SK-N-SH (cell line): Measurements from ENCODE around the gene LARGE1.

Source experiments
- EP300 ChIP-seq, 2 experiments: IDR thresholded peaks; 2 replicates each; pipeline versions ENCODE4 v1.4.0 to v1.6.1; 2012; ENCODE audit warnings: borderline replicate concordance in 1 of 2, low read depth in 1 of 2, low read length in 1 of 2
- GABPA ChIP-seq: IDR thresholded peaks from 2 replicates; pipeline ENCODE4 v1.4.0; 2012; ENCODE audit warnings: low read depth, mild to moderate bottlenecking
- MXI1 ChIP-seq: IDR thresholded peaks from 2 replicates; pipeline ENCODE4 v1.6.1; 2012; ENCODE audit warnings: mild to moderate bottlenecking, low read depth, low read length, improper control_type of control experiment
- NRF1 ChIP-seq: IDR thresholded peaks from 2 replicates; pipeline ENCODE4 v1.6.1; 2012; ENCODE audit warnings: low read depth, mild to moderate bottlenecking, low read length
- POLR2AphosphoS5 ChIP-seq: IDR thresholded peaks from 2 replicates; pipeline ENCODE4 v1.6.1; 2012; ENCODE audit warnings: low read depth, low read length
- RAD21 ChIP-seq: IDR thresholded peaks from 2 replicates; pipeline ENCODE4 v1.6.1; 2012; ENCODE audit warnings: mild to moderate bottlenecking, low read length
- SIN3A ChIP-seq: IDR thresholded peaks from 2 replicates; pipeline ENCODE4 v1.6.1; 2012; ENCODE audit warnings: low read depth, mild to moderate bottlenecking, low read length, moderate library complexity, borderline replicate concordance
- TF ChIP-seq, protein P1 (sequence below): fragments of 200-600 bp; sonication (generic); IDR thresholded peaks from 2 replicates; pipeline ENCODE4 v1.6.1; 2017; ENCODE audit warnings: antibody characterized with exemption, mild to moderate bottlenecking, moderate library complexity
- TF ChIP-seq, protein P2 (sequence below): fragments of 150-350 bp; IDR thresholded peaks from 2 replicates; pipeline ENCODE4 v1.6.1; 2017; ENCODE audit warnings: antibody characterized with exemption, low read length, low read depth, borderline replicate concordance

DNA sequence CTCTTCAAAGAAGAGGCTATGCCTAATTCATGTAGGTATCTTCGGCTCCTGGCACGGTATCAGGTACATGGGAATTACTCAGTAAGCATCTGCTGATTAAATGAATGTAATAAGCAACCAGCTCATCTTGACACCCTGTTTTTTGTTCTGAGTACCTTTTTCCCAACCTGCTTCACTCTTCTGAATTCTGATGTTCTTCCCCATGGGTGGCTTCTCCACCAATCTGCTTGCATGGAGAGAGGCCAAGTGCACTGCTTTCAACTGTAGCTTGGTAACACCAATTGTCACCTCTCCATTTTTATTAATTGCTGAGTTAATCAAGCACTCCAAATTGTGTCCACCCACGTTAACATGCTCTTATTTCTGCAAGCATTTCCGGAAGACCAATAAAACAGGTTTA, 40.5 kb downstream of the LARGE1 start:
- TF ChIP-seq, protein P1, sequence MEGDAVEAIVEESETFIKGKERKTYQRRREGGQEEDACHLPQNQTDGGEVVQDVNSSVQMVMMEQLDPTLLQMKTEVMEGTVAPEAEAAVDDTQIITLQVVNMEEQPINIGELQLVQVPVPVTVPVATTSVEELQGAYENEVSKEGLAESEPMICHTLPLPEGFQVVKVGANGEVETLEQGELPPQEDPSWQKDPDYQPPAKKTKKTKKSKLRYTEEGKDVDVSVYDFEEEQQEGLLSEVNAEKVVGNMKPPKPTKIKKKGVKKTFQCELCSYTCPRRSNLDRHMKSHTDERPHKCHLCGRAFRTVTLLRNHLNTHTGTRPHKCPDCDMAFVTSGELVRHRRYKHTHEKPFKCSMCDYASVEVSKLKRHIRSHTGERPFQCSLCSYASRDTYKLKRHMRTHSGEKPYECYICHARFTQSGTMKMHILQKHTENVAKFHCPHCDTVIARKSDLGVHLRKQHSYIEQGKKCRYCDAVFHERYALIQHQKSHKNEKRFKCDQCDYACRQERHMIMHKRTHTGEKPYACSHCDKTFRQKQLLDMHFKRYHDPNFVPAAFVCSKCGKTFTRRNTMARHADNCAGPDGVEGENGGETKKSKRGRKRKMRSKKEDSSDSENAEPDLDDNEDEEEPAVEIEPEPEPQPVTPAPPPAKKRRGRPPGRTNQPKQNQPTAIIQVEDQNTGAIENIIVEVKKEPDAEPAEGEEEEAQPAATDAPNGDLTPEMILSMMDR: no peak
- TF ChIP-seq POLR2AphosphoS5: no peak
- TF ChIP-seq SIN3A: no peak
- TF ChIP-seq GABPA: no peak
- TF ChIP-seq NRF1: no peak
- TF ChIP-seq, protein P2, sequence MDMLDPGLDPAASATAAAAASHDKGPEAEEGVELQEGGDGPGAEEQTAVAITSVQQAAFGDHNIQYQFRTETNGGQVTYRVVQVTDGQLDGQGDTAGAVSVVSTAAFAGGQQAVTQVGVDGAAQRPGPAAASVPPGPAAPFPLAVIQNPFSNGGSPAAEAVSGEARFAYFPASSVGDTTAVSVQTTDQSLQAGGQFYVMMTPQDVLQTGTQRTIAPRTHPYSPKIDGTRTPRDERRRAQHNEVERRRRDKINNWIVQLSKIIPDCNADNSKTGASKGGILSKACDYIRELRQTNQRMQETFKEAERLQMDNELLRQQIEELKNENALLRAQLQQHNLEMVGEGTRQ: no peak
- TF ChIP-seq MXI1: no peak
- no peak for TF ChIP-seq RAD21
- no peak for TF ChIP-seq EP300 (IDR thresholded peaks at IDR 0.05; ENCODE audit: borderline replicate concordance in 1 of 2, low read depth in 1 of 2, low read length in 1 of 2)
